ENCODE data around the gene IFI27L2.

IFI27L2 gene, protein sequence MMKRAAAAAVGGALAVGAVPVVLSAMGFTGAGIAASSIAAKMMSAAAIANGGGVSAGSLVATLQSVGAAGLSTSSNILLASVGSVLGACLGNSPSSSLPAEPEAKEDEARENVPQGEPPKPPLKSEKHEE

DNA sequence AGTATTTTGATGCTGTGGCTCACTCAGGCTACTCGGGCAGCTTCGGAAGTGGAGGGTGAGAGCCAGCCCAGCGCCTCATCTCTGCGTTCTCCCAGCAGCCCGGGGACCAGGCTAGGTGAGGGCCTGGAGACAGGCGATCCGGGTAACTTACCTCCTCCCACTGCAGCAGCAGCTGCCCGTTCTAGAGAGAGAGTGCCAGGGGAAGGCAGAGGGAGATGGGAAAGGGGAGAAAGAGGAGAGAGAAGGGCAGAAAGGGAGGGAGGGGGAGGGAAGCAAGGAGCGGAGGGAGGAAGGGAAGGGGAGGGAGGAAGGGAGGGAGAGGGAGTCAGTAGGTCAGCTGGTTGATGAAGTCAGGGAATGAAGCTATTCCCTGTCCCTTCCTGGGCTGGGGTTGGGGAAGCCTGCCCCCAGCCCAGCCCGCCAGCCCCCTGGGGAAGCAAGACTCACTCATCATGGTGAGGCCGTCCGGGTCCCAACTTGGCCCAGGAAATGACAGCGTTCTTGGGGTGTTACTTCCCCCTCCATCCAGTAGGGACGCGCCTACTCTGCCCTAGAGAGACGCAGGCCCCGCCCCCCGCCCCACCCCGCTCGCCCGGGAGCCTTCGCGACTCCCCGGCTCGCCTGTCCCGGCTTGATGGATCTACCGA, at the start of gene IFI27L2:
TSS of gene IFI27L2 (minus strand) at position 494 of the 647 bp plus-strand sequence. CDS start at position 454, 40 bp downstream.
- peak; percentile 89 for FAIRE-seq
- peak; percentile 68 for TF ChIP-seq POLR2A (IDR thresholded peaks at IDR 0.05; ENCODE audit: low read depth, low read length)

DNA sequence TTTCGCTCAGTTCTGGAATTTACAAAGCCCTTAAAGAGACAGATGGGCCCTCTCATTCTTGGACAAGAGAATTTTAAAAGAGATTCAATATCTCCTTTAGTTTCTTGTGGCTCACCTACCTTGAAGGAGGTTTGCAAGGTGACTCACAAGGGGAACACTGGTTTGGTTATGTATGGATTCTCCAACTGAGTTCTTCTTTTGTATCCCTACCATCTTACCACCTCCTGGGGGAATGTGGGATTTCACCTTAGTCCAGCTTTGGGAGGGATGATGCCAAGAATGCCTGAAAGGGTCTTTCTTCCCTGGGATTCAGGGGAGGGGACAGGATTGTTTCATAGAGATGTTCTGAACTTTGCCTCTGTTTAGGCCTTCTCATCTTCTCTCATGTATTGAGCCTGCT, 48.4 kb upstream of the IFI27L2 start:
- FAIRE-seq (no peak), DNase-seq (ENCODE audit: insufficient read length, low spot score) (no peak)
- no peak for TF ChIP-seq POLR2A (IDR thresholded peaks at IDR 0.05; ENCODE audit: low read depth, low read length)

More for the DNA sequence above, at the start of gene IFI27L2:
- DNase-seq (ENCODE audit: insufficient read length, low spot score) = peak; percentile 88

DNA sequence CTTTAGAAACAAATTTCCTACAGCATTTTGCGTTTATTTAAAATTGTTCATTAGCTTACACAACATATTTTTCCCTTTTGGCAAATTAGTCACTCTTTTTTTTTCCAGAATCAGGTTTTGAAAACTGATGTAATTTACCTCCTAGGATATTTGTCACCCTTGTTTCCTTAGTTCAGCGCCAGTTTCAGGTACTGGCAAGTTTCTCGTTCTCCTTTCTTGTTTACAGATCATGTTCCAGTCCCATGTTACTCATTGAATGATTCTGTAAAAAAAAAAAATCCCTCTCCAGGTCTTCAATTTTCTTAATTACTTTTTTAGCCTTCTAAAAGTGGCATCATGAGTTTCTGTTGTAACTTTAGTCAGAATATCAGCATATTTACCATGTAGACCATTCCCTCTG, 47.4 kb upstream of the IFI27L2 start:
- DNase-seq (ENCODE audit: insufficient read length, low spot score) (no peak), FAIRE-seq (no peak)
- no peak for TF ChIP-seq POLR2A (IDR thresholded peaks at IDR 0.05; ENCODE audit: low read depth, low read length)

DNA sequence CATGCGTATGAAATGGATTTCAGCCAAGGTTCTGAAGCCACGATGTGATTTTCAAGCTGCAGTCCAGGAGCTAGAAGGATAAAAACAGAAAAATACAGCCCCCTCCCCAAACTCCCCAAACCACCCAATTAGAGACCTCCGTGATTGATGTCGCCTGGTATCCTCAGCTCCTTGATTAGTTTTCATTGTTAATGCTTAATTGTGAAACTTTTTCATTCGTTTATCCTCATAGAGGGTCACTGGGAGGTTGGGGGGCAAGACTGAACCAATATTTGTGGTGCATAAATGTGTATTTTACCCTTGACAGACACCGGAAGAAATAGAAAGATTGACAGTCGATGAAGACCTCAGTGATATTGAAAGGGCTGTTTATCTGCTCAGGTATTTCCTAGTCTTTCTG, 46.3 kb upstream of the IFI27L2 start:
- TF ChIP-seq POLR2A (IDR thresholded peaks at IDR 0.05; ENCODE audit: low read depth, low read length) = no peak
- no peak for FAIRE-seq
- DNase-seq (ENCODE audit: insufficient read length, low spot score) = no peak

DNA sequence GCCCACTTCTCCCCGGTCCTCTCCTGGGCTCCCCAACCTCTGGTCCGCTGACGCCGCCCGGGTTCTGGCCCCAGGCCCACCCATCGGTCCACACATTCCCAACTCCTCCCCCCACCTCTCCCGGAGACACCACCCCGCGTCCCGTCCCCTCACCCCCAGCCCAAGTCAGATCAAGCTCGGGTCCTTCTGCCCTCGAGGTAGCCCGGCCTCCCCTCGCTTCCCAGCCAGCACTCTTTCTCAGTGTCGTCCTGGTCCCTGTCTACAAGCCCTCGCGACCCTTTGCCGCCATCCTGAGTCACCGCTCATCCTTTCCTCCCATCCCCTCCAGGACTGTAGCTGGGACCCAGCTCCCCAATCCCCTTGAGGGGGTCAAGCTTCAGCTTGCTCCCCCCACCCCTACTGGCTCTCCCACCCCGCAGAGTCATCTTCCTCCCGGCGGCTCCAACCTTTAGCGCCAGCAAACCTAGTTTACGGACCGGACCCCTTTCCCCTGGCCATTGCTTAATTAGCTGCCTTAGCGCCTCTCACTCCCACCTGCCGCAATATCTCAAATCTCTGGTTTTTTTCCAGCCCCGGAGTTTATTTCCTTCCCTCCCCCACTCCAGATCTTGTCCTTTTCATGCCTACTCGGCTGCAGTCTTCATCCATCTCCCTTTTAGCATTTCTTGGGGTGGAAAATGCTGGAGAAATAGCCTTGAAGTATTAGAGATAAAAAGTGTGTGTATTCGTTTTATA, 45.8 kb upstream of the IFI27L2 start:
- FAIRE-seq = no peak
- no peak for DNase-seq (ENCODE audit: insufficient read length, low spot score)
- no peak for TF ChIP-seq POLR2A (IDR thresholded peaks at IDR 0.05; ENCODE audit: low read depth, low read length)

DNA sequence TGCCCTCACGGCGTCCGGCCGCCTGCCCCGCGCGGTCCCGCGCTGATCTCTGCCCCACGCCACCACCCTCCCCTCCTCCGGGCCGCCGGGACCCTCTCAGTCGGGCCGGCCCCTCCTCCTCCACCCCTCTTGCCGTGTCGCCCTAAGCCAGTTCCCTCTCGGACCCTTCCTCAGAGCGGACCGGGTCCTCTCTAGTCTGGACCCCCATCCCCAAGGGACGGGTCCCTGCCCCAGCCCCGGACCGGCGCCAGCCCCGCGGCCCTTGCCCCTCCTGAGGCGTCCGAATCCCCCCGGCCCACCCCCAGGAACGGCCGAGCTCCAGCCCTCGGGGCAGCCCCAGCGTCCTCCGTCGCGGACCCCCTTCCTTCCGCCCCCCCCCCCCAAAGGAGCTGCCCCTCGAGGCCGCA, 45.2 kb upstream of the IFI27L2 start:
- FAIRE-seq (no peak), DNase-seq (ENCODE audit: insufficient read length, low spot score) (no peak)
- no peak for TF ChIP-seq POLR2A (IDR thresholded peaks at IDR 0.05; ENCODE audit: low read depth, low read length)

DNA sequence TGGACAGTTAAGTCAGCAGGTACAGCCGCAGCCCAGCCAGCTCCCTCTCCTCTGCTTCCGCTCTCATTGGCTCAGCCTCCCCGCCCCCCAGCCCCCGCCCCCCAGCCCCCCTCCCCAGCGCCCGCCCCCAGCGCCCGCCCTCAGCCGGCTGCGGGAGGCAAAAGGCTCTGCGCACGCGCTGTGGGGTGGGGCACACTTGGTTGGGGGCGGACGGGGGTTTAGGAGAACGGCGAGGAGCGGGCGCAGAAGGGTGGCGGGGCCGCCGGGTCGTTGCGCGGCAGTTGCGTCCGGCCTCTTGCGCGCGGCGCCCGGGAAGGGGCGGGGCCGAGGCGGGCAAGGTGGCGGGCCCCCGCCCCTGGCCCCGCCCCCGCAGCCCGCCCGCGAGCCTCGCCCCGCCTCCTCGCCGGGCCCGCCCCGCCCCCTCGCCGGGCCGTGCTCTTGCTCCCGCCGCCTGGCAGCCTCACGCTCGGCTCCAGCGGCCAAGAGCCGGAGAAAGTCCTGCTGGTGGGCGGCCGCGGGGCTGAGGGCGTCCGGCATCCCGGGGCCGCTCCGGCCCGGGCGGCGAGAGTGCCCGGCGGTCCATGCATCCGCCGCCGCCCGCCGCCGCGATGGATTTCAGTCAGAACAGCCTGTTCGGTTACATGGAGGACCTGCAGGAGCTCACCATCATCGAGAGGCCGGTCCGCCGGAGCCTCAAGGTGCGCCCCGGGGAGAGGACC, 44.6 kb upstream of the IFI27L2 start, which contains the start of gene PPP4R4:
TSS of gene PPP4R4 (plus strand) at position 438 of the 719 bp plus-strand sequence. CDS start at position 582, 144 bp downstream.
- peak; percentile 74 for DNase-seq (ENCODE audit: insufficient read length, low spot score)
- TF ChIP-seq POLR2A (IDR thresholded peaks at IDR 0.05; ENCODE audit: low read depth, low read length) = no peak
- FAIRE-seq = no peak

DNA sequence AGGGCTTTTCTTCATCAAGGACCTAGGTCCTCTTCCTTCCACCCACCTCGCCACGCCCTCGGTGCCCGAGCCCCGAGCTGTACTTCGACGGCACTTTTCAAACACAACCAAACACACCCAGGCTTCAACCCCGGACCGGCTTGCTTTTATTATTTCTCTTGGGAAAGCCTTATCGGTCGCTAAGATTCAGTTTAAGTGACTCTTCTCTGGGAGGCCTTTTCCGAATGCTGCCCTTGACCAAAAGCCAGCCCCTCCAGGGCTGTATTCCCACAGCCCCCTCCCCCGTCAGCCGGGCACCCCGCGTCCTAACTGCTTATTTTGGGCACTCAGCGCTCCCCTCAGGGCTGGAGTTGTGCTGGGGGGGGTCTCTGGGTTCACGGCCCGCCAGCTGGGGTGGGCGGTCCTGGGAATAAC, 44.1 kb upstream of the IFI27L2 start:
- FAIRE-seq (no peak), DNase-seq (ENCODE audit: insufficient read length, low spot score) (no peak)
- TF ChIP-seq POLR2A (IDR thresholded peaks at IDR 0.05; ENCODE audit: low read depth, low read length) = no peak

DNA sequence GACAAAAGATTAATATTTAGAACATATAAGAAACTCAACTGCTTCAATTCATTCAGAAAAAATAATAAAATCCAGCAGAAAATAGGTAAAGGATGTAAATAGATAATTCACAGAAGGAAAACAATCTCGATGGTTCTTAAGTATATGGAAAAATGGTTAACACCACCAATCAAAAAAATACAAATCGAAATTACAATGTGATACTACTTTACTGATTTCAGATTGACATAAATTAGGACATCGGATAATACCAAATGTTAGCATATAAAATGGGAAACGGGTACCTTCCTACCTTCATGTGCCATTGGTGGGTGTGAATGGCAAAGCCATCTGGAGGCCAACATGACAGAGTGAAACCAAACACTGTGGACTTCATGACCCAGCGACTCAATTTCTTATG, 43.1 kb upstream of the IFI27L2 start:
- TF ChIP-seq POLR2A (IDR thresholded peaks at IDR 0.05; ENCODE audit: low read depth, low read length) = no peak
- no peak for FAIRE-seq
- no peak for DNase-seq (ENCODE audit: insufficient read length, low spot score)

DNA sequence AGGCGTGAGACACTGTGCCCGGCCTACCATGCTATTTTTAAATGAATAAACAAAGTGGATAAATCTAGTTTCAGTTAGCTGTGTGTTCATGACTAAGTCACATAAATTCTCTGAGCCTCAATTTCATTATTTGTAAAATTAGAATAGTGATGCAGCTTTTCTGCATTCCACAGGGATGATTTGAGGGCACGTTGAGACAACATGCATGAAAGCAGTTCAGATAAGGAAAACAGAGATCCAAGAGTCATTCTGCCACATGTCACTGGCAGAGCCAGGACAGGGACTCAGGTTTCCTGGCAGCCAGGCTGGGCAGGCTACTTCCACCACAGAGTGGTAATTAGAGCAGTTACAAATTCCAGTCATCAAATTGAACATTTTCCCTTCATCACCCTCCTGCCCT, 41.8 kb upstream of the IFI27L2 start:
- no peak for DNase-seq (ENCODE audit: insufficient read length, low spot score)
- no peak for TF ChIP-seq POLR2A (IDR thresholded peaks at IDR 0.05; ENCODE audit: low read depth, low read length)
- no peak for FAIRE-seq

DNA sequence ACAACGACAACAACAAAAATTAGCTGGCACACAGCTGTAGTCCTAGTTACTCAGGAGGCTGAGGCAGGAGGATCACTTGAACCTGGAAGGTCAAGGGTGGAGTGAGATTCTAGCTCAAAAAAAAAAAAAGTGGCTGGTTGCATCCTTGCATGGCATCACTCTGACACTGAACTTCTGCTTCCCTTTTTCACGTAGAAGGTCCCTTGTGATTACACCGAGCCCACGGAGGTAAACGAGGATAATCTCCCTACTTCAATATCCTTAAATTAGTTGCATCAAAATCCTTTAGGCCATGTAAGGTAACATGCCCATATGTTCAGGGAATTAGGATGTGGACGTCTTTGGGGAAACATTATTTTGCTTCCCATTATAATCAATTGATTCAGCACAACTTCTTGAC, 40.7 kb upstream of the IFI27L2 start:
- TF ChIP-seq POLR2A (IDR thresholded peaks at IDR 0.05; ENCODE audit: low read depth, low read length) = no peak
- FAIRE-seq (no peak), DNase-seq (ENCODE audit: insufficient read length, low spot score) (no peak)

DNA sequence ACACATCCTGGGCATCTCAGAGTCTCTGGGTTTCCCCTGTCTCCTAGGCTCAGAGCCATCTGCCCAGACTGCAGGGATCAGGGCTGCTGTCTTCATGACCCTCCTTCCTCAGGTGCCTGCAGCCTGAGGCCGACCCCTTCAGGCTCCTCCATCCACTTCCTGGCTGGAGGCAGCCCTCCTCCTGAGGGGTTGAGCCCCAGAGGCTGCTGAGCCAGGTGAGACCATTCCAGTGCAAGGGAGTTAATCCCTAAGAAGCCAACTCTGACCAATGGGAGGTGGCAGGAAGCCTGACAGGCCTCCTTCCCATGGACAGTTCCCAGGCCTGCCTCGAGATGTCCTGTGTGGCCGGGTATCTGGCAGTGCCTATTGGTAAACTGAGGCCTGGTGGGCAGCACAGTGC, 36.3 kb upstream of the IFI27L2 start:
- no peak for TF ChIP-seq POLR2A (IDR thresholded peaks at IDR 0.05; ENCODE audit: low read depth, low read length)
- FAIRE-seq (no peak), DNase-seq (ENCODE audit: insufficient read length, low spot score) (no peak)

DNA sequence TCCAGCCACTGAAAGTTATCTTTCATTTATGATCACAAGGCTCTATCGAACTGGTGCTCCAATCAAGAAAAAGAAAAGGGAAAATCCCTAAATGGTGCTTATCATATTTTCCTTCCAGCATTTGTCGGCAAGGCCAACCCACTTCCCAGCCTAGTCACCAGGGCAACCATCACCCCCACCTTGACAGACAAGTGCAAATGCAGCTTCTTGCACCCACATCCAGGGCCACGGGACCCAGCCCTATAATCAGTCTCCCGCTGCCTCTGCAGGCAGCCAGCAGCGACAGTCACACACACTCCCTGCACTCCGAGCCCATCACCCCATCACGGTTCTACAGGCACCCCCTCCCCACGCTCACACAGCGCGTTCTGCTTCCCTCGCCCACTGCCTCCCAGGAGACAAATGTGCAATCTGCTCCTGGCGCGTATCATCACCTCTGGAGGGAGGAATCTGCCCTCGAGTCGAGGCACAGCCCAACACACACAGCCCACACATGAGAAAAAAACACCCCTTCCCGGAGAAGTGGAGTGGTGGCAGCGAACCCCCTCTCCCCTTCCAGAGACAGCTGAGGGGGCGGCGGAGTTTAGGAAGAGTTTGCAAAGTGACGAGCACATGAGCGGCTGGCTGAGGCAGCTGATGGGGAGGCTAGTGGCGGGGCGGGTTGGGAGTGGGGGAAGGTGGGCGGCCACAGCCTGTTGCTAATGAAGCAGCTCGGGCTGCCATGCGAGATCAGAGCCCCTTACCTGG, 35.5 kb upstream of the IFI27L2 start:
- DNase-seq (ENCODE audit: insufficient read length, low spot score) (no peak), FAIRE-seq (no peak)
- no peak for TF ChIP-seq POLR2A (IDR thresholded peaks at IDR 0.05; ENCODE audit: low read depth, low read length)

Data from H54 (cell line).